ENCODE data around the gene ANKRD24. TPM values are rescaled to one million over a fixed set of nuclear protein-coding genes. Genes with fewer than 3 reads are reported as not detected.
"Not testable (repeated sequence)": the region's sequence is repeated elsewhere in the genome, so short reads cannot be mapped to it uniquely, and the experiment has no call there.

ANKRD24 gene
- total RNA-seq, 1 donor from 2014 or later, result 0.79 TPM

DNA sequence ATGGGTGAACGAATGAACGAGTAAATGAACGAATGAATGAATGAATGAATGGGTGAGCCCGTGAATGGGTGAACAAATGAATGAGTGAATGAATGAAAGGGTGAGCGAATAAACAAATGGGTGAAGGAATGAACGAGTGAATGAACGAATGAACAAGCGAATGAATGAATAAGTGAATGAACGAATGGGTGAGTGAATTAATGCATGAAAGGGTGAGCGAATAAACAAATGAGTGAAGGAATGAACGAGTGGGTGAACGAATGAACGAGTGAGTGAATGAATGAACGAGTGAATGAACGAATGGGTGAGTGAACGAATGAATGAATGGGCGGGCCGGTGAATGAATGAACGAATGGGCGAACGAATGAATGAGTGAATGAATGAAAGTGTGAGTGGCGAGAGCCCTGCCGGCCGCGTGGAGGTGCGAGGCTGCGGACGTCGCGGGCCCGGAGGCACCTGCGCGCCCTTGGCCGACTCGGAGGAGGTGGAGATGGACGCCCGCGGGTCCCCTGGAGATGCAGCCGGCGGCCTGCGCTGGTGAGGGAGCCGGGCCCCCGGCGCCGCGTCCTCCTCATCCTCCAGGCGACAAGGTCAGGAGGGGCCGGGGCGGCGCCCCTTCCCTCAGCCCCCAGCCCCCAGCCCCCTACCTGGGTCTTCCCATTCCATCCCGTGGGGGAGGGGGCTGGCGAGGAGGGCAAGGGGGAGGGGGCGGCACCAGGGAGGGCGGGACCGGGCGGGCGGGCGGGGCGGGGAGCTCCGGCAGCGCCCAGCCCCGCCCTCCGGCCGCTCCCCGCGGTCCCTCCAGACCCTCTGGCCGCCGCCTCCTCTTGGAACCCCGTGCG, 15.4 kb downstream of the ANKRD24 start:
- no peak for DNase-seq

DNA sequence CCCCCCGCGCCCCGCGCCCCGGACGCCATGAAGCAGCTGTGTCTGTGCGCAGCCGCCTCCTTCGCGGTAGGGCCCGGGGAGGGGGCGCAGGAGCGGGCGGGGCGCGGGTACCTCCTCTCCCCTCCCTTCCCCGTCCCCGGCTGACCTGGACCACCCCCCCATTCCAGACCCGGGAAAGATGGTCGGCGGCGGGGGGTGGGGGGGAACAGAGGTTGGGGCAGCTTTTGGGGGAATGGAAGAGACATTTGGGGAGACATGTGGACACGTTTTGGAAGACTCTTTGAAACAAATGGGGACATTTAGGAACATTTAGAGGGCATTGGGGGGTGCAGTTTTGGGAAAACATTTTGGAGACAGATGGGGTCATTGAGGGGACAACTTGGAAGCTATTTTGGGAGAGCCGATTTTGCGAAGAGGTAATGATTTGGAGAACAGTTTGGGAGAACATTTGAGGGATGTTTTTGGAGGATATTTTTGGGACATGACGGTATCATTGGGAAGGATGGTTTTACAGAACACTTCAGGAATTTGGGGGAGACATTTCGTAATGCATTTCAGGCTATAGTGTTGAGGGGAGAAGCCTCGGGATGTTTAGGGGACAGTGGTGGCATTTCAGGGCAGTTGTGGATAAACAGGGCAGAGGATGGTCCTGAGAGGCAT, 16.1 kb downstream of the ANKRD24 start:
- no peak for DNase-seq

DNA sequence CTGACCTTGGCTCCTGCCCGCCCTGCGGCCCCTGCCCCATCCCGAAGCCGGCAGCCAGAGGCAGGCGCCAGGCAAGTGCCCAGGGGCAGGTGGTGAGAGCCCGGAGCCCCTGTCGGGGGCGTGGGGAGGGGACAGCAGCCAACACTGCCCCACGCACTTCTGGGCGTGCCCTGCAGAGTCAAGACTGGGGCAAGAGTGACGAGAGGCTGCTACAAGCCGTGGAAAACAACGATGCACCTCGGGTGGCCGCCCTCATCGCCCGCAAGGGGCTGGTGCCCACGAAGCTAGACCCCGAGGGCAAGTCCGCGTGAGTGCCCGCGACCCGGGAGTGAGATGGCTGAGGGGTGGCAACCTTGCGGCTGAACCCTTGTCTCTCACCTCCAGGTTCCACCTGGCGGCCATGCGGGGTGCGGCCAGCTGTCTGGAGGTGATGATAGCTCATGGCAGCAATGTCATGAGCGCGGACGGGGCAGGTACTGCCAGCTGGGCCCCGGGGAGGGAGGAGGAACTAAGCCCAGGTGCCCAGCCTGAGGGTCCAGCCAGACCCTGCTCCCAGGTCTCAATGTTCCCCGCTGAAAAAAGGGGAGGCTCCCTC, 17.3 kb downstream of the ANKRD24 start:
- DNase-seq, result no peak

DNA sequence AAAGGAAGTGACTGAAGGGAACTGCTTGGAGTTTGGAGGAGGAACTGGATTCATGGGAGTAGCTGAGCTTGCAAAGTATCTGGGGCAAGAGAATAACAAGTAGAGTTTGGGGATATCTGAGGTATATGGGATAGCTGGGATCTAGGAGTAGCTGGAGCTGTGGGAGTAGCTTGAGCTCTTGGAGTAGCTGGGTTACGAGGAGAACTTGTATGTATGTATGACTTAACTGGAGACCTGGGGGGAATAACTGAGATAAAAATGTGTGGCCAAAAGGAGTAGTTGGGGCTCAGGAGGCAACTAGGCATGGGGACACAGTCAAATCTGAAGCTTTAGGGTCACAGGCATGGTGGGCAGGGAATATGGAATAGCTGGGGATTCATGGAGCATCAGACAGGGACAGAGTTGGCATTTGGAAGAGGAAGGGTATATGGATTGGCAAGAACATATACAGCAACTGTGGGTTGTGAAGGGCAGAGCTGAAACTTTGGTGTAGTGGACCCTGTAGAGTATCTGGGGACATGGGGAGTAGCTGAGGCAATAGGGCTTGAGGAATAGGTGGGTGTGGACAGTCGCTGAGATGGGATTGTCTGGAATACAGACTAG, 18.6 kb downstream of the ANKRD24 start:
- no peak for DNase-seq

DNA sequence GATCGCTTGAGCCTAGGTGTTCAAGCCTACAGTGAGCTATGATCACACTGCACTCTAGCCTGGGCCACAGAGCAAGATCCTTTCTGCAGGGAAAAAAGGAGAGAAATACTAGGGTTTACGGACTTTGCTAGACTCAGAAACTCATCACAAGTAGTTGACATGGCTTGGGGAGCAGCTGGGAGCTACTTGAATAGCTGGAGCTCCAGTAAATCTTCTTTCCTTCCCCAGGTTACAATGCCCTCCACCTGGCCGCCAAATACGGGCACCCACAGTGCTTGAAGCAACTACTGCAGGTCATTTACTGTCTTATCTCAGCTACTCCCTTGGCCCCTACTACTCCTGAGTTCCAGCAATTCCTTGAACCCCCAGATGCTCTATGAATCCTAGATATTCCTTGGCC, 19.3 kb downstream of the ANKRD24 start:
- no peak for DNase-seq

DNA sequence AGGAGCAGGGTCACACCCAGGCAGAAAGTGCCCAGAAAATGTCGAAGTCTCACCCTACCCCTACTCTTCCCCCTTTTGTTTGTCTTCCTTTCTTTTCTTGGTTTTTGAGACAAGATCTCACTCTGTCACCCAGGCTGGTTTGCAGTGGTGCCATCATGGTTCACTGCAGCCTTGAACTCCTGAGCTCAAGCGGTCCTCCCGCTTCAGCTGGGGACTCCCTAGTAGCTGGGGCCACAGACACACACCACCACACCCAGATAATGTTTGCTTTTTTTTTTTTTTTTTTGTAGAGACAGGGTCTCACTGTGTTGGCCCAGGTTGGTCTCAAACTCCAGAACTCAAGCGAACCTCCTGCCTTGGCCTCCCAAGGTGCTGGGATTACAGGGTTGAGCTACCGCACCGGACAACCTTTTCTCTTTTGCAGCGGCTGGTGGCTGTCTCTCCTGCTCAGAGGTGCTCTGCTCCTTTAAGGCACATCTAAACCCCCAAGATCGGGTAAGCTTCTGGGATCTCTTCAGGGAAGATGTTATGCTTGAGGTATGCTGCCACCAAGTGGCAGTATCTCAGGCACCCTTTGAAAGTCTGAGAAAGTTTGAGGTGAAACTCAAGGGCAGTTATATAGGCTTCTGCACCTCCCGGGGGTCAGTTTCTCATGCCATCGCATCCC, 24.5 kb downstream of the ANKRD24 start:
- DNase-seq, result no peak

DNA sequence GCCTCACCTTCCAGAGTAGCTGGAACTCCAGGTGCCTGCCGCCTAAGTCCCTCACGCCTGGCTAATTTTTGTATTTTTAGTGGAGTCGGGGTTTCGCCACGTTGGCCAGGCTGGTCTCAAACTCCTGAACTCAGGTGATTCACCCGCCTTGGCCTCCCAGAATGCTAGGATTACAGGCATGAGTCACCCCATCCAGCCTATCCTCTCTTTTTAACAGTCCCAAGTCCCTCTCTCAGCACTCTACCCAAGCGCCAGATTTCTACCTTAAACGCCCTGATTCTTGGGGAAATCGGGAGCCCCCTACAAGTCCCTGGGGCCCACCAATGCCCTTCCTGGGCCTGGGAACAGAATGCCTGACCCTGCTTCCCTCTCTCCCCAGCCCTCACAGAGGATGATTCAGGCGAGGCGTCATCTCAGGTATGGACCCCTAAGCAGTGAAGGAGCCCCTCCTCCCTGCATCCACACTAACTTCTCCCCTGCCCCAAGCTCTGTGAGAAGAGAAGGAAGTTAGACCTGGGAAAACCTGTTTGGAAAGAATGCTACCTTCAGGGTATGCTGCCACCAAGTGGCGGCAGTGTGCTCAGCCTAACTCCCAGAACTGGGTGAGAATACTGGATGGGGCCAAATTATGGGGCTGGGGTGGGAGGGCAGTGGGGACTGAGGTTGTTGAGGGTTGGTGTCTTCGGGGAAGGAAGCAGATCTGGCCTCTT, 26.1 kb downstream of the ANKRD24 start:
- no peak for DNase-seq

DNA sequence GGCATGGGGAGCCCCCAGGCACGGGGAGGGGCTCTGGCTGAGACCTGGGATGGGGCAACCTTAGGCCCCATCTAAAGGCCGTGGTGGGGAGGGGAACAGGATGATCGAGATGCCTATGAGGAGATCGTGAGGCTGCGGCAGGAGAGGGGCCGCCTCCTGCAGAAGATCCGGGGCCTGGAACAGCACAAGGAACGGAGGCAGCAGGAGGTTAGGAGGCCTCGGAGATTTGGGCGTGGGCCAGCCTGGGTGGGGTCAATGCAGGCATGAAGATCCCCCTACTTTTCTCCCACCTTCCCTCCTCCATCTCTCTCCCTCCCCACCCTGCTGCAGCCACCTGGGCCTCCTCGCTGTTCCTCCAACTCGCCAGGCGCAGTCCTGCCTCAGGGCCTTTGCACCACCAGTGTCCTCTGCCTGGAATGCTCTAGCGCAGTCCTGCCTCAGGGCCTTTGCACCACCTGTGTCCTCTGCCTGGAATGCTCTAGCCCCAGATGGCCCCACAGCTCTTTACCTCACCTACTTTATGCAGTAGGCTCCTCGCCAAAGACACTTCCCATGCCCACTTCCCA, 27.8 kb downstream of the ANKRD24 start:
- DNase-seq, result no peak

DNA sequence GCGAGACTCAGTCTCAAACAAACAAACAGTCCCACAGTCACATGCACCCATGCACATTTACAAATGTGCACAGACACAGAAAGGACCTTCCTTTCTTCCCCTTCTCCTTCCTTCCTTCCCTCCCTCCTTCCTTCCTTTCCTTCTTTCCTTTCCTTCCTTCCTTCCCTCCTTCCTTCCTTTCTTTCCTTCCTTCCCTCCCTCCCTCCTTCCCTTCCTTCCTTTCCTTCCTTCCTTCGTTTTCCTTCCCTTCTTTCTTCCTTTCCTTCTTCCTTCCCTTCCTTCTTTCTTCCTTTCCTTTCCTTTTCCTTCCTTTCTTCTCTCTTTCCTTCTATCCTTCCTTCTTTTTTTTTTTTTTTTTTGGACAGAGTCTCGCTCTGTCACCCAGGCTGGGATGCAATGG, 30.6 kb downstream of the ANKRD24 start:
- DNase-seq, result no peak

DNA sequence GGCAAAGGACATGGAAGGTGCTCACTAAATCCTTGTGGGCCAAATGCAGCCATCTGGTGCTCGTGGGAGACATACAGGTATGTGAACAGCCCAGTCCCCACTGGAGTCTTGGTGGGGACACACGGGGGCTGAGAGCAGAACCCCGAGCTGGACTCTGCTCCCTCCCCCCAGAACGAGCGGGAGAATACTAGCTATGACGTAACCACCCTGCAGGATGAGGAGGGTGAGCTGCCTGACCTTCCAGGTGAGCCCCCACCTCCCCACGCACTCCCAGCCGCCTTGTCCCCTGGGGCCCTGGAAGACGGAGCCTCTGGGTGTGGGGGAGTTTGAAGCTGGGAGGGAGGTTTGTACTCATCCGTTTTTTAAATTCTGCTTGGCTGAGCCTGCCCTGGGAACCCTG, 33.3 kb downstream of the ANKRD24 start:
- no peak for DNase-seq

DNA sequence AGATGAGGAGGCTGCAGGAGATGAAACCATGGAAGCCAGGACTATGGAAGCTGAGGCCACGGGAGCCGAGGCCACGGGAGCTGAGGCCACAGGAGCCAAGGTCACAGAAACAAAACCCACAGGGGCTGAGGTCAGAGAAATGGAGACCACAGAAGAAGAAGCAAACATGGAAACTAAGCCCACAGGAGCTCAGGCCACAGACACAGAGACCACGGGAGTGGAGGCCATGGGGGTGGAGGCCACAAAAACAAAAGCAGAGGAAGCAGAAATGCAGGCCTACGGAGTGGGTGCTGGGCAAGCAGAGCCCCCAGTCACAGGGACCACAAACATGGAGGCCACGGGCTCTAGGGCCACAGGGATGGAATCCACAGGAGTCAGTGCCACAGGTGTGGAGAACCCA, 34.4 kb downstream of the ANKRD24 start:
- no peak for DNase-seq

DNA sequence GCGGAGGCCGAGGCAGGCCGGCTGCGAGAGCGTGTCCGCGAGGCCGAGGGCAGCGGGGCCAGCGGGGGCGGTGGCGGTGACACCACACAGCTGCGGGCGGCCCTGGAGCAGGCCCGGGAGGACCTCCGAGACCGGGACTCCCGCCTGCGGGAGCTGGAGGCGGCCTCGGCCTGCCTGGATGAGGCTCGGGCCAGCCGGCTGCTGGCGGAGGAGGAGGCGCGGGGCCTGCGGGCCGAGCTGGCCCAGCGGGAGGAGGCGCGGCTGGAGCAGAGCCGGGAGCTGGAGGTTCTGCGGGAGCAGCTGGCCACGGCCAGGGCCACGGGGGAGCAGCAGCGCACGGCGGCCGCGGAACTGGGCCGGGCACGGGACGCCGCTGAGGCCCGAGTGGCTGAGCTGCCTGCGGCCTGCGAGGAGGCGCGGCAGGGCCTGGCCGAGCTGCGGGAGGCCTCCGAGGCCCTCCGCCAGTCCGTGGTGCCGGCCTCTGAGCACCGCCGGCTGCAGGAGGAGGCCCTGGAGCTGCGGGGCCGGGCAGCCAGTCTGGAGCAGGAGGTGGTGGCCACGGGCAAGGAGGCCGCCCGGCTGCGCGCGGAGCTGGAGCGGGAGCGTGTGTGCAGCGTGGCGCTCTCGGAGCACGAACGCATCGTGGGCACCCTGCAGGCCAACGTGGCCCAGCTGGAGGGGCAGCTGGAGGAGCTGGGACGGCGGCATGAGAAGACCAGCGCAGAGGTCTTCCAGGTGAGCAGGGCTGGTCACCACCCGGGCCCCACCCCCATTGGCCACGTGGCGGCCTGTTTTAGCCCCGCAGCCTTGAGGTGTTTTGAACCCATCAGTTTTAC, 35.2 kb downstream of the ANKRD24 start:
- no peak for DNase-seq

DNA sequence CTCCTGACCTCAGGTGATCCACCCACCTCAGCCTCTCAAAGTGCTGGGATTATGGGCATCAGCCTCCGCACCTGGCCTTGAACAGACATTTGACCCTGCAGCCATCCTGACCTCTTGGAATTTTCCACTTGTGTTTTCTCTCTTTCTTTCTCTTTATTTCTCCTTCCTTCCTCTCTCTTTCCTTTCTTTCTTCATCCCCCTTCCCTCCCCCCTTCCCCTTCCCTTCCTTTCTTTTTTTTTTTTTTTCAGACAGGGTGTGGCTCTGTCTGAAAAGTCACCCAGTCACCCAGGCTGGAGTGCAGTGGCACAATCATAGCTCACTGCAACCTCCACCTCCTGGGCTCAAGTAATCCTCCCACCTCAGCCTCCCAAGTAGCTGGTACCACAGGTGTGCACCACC, 36.0 kb downstream of the ANKRD24 start:
- DNase-seq, result not testable (repeated sequence)

DNA sequence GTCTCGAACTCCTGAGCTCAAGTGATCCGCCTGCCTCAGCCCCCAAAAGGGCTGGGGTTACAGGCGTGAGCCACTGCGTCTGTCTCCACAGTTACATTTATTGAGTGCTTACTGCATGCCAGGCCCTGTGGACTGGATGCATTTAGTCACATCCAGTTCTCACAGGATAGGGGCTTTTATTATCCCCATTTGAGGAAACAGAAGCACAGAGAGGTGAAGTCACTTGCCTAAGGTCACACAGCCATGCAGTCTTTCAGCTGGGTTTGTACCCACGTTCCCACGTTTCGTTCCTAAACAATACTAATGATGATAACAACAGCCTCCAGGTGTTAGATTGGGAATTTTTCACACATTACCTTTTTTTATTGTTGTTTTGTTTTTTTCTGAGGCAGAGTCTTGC, 37.7 kb downstream of the ANKRD24 start:
- DNase-seq, result no peak

DNA sequence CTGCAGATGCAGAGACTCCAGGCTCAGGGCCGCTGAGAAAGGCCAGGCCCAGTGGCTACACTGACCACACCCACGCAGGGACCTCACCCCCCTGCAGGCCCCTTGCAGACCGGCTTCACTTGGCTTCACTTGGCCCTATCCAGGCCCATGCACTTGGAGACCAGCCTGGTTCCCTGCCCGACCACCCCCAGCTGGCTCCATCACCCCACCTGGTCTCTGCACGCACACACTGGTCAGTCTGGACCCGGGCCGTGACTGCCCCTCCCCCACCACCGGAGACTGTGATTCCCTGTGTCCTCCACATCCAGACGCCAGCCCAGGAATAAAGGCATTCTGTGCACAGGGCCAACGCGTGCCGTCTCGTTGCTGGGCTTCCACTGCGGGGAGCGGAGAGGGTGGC, 42.0 kb downstream of the ANKRD24 start:
- no peak for DNase-seq

DNA sequence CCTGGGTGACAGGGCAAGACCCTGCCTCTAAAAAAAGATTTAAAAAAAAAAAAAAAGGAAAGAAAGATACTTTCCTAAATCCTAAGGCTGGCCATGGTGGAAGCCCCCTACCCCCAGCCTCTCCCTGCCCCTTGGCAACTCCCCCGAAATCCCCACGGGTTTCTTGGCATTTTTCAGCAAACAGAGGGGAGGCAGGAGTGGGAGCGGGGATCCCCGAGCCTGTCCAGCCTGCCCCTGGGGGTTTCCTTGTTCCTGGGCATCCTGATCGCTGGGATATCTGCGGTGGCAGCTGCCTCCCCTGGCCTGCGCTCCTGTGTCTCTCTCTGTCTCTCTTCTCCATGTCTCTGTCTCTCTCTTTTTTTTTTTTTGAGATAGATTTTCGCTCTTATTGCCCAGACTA, 43.4 kb downstream of the ANKRD24 start:
- DNase-seq, result no peak

DNA sequence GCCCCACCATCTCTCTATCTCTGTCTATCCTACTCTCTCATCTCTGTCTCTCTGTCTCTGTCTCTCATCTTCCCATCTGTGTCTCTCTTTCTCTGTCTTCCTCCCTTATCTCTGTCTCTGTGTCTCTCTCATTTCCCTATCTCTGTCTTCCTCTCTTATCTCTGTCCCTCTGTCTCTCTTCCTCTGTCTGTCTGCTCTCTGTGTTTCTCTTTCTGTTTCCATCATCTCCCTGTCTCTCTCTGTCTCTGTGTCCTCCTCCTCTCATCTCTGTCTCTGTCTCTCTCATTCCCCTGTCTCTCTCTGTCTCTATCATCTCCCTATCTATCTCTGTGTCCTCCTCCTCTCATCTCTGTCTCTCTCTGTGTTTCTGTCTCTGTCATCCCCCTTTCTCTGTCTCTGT, 45.3 kb downstream of the ANKRD24 start:
- no peak for DNase-seq

DNA sequence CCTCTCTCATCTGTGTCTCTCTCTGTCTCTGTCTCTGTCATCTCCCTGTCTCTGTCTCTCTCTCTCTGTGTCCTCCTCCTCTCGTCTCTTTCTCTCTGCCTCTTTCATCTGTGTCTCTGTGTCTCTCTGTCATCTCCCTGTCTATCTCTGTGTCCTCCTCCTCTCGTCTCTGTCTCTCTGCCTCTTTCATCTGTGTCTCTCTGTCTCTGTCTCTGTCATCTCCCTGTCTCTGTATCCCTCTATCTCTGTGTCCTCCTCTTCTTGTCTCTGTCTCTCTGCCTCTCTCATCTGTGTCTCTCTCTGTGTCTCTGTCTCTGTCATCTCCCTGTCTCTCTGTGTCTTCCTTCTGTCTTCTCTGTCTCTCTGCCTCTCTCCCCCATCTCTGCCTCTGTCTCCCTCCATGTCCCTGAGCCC, 46.3 kb downstream of the ANKRD24 start:
- DNase-seq, result no peak

DNA sequence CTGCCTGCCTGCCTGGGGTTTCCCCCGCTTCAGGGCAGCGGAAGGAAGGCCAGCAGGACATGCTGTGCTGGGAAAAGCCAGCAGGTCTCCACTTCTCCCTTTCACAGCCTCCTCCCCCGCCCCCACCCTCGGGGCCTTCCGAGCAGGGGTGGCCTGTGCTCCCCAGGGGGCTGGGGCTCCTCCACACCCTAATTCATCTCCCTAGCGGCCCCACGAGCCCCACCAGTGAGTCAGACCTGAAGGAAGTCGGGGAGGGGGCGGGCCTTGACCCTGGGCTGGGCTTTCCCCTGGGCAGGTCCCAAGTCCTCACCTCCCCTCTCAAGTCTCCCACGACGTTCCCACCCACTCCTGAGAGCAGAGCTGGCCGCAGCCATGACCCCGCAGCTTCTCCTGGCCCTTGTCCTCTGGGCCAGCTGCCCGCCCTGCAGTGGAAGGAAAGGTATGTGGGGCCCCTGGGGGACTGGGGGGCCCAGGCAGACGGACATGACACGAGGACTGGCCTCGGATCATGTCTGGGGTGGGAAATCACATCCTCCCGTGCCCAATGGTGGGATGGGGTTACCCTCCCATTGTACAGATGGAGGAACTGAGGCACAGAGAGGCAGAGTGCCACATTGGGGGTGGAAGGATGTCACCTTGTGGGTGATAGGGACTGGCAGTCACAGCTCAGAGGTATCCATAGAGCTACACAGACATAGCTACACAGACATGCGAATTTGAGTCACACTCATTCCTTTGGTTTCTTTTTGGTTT, 46.9 kb downstream of the ANKRD24 start, which contains the start of gene EBI3:
Gene EBI3, plus strand, starts transcription at position 345 of the 753 bp plus-strand sequence. Its CDS starts 28 bp downstream, at position 373.
- DNase-seq, result no peak

DNA sequence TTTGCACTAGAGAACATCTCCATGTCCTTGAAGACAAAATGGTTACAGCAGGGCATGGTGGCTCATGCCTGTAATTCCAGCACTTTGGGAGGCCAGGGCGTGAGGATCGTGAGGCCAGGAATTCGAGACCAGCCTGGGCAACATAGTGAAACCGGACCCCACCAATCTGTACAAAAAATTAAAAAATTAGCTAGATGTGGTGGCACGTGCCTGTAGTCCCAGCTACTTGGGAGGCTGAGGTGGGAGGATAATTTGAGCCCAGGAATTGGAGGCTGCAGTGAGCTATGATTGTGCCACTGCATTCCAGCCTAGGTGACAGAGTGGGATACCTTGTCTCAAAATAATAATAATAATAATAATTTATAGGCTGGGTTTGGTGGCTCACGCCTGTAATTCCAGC, 47.7 kb downstream of the ANKRD24 start:
- DNase-seq, result not testable (repeated sequence)
